Neural crest cell (in vitro differentiated cells): ENCODE measurements around the gene IL21R. TPM values are rescaled to one million over a fixed set of nuclear protein-coding genes. Genes with fewer than 3 reads are reported as not detected.

Source experiments
- DNase-seq: peaks from one replicate; pipeline ENCODE4 v3.0.0; 2021; ENCODE audit warnings: low read depth, mixed read lengths, low spot score
- H3K27ac Mint-ChIP-seq: one replicate; pipeline ENCODE4 v1.8.0; 2021; ENCODE audit warnings: mild to moderate bottlenecking, mixed read lengths; ENCODE audit not compliant: unreplicated experiment
- H3K27me3 Mint-ChIP-seq: 2 replicates; pipeline ENCODE4 v1.8.0; 2021; ENCODE audit warnings: low read depth, mild to moderate bottlenecking, mixed read lengths
- H3K36me3 Mint-ChIP-seq: 2 replicates; pipeline ENCODE4 v1.8.0; 2021; ENCODE audit warnings: low read depth, mild to moderate bottlenecking, mixed read lengths
- H3K4me1 Mint-ChIP-seq: 2 replicates; pipeline ENCODE4 v1.8.0; 2021; ENCODE audit warnings: mixed read lengths
- H3K4me3 Mint-ChIP-seq: one replicate; pipeline ENCODE4 v1.8.0; 2021; ENCODE audit warnings: mild to moderate bottlenecking, mixed read lengths
- H3K9me3 Mint-ChIP-seq: 2 replicates; pipeline ENCODE4 v1.8.0; 2021; ENCODE audit warnings: mixed read lengths
- CTCF ChIP-seq: fragments of 200-600 bp; sonication (generic); conservative IDR thresholded peaks from 2 replicates; pipeline ENCODE4 v1.5.0; 2021; ENCODE audit warnings: antibody characterized with exemption, mild to moderate bottlenecking
- total RNA-seq: library from RNA; stranded (reverse); gene quantifications from 2 replicates; pipeline ENCODE4 v1.2.1, GENCODE V29; 2021

Gene IL21R
- total RNA-seq, 1 donor from 2014 or later = 0.79 TPM

- TF ChIP-seq CTCF = no peak
- peaks cover 2% of the 10 kb centered on the region for H3K27me3 Mint-ChIP-seq
- DNase-seq = no peak
- H3K36me3 Mint-ChIP-seq = peaks cover under 1% of the 10 kb centered on the region
- no peak overlapping the region for H3K4me3 Mint-ChIP-seq
- no peak overlapping the region for H3K27ac Mint-ChIP-seq
- H3K4me1 Mint-ChIP-seq = no peaks in the 10 kb centered on the region
- peaks cover 10% of the 10 kb centered on the region for H3K9me3 Mint-ChIP-seq
These were observed 15.2 kb downstream of the IL21R start for GRCh38 chr16:27417047-27417671.

- peaks cover 4% of the 10 kb centered on the region for H3K36me3 Mint-ChIP-seq
- H3K4me3 Mint-ChIP-seq = no peak overlapping the region
- H3K4me1 Mint-ChIP-seq = peaks cover 3% of the 10 kb centered on the region
- H3K27me3 Mint-ChIP-seq = no peaks in the 10 kb centered on the region
- no peak for TF ChIP-seq CTCF
- no peak for DNase-seq
- peaks cover 15% of the 10 kb centered on the region for H3K9me3 Mint-ChIP-seq
- H3K27ac Mint-ChIP-seq = no peak overlapping the region
These were observed 20.2 kb downstream of the IL21R start for GRCh38 chr16:27421961-27422740.

GRCh38 chr16:27424772-27425498 is 23.0 kb downstream of the IL21R start:
- peaks cover 8% of the 10 kb centered on the region for H3K4me1 Mint-ChIP-seq
- no peak for DNase-seq
- peaks cover 4% of the 10 kb centered on the region for H3K36me3 Mint-ChIP-seq
- peak overlapping the region; percentile 21 for H3K27ac Mint-ChIP-seq
- no peaks in the 10 kb centered on the region for H3K27me3 Mint-ChIP-seq
- peaks cover 15% of the 10 kb centered on the region for H3K9me3 Mint-ChIP-seq
- TF ChIP-seq CTCF = no peak
- no peak overlapping the region for H3K4me3 Mint-ChIP-seq

GRCh38 chr16:27425961-27426360 is 24.0 kb downstream of the IL21R start:
- DNase-seq = no peak
- Mint-ChIP-seq H3K4me1 (peaks cover 8% of the 10 kb centered on the region), H3K4me3 (no peak overlapping the region), H3K27ac (no peak overlapping the region), H3K9me3 (peaks cover 7% of the 10 kb centered on the region), H3K36me3 (peaks cover 4% of the 10 kb centered on the region), H3K27me3 (no peaks in the 10 kb centered on the region)
- TF ChIP-seq CTCF = no peak

GRCh38 chr16:27426423-27427408 is 24.7 kb downstream of the IL21R start:
- H3K27ac Mint-ChIP-seq = peak overlapping the region; percentile 27
- peaks cover 6% of the 10 kb centered on the region for H3K9me3 Mint-ChIP-seq
- no peak for TF ChIP-seq CTCF
- peaks cover 8% of the 10 kb centered on the region for H3K4me1 Mint-ChIP-seq
- H3K4me3 Mint-ChIP-seq = no peak overlapping the region
- H3K27me3 Mint-ChIP-seq = no peaks in the 10 kb centered on the region
- H3K36me3 Mint-ChIP-seq = peaks cover 4% of the 10 kb centered on the region
- DNase-seq = no peak
